ENCODE results near the gene FAAH2.
"Not testable (repeated sequence)": the region's sequence is repeated elsewhere in the genome, so short reads cannot be mapped to it uniquely, and the experiment has no call there.

FAAH2 gene

GRCh38 chrX:57353472-57354132 is 67.1 kb downstream of the FAAH2 start:
- H3K9me3 Mint-ChIP-seq: no peaks in the 10 kb centered on the region
- no peaks in the 10 kb centered on the region for H3K27me3 Mint-ChIP-seq
- no peak overlapping the region for H3K27ac Mint-ChIP-seq
- H3K4me1 Mint-ChIP-seq: no peaks in the 10 kb centered on the region
- H3K36me3 Mint-ChIP-seq: peaks cover 21% of the 10 kb centered on the region
- H3K4me3 Mint-ChIP-seq: no peak overlapping the region

- no peaks in the 10 kb centered on the region for H3K27me3 Mint-ChIP-seq
- H3K27ac Mint-ChIP-seq: no peak overlapping the region
- H3K9me3 Mint-ChIP-seq: no peaks in the 10 kb centered on the region
- peaks cover 14% of the 10 kb centered on the region for H3K4me1 Mint-ChIP-seq
- no peak overlapping the region for H3K4me3 Mint-ChIP-seq
- H3K36me3 Mint-ChIP-seq: peaks cover 35% of the 10 kb centered on the region
Observed at GRCh38 chrX:57364145-57364544, 77.6 kb downstream of the FAAH2 start.

GRCh38 chrX:57366430-57366829 is 79.9 kb downstream of the FAAH2 start:
- H3K4me1 Mint-ChIP-seq: peaks cover 14% of the 10 kb centered on the region
- H3K27me3 Mint-ChIP-seq: no peaks in the 10 kb centered on the region
- no peak overlapping the region for H3K4me3 Mint-ChIP-seq
- H3K9me3 Mint-ChIP-seq: no peaks in the 10 kb centered on the region
- no peak overlapping the region for H3K27ac Mint-ChIP-seq
- H3K36me3 Mint-ChIP-seq: peaks cover 29% of the 10 kb centered on the region

DNA sequence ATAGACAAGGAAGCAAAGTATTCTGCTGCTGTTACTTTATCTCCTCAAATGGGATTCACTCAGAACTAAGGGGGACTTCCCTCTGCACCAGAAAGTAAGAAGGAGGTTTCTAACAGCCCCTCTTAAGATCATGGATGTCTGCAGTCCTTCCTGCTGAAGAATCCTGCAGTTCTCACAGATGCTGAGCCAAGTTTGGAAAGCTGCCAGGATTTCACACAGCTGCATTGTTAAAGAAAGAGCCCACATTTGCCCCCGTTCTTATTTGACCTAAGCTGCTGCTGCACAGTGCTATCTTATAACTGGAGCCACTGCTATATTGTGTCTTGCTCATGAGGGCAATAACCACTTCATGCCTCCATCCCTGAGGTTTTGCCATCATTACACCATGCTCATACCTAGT is 81.1 kb downstream of the FAAH2 start:
- peaks cover 10% of the 10 kb centered on the region for H3K4me1 Mint-ChIP-seq
- no peaks in the 10 kb centered on the region for H3K27me3 Mint-ChIP-seq
- H3K9me3 Mint-ChIP-seq: no peaks in the 10 kb centered on the region
- H3K4me3 Mint-ChIP-seq: no peak overlapping the region
- H3K27ac Mint-ChIP-seq: no peak overlapping the region
- peaks cover 25% of the 10 kb centered on the region for H3K36me3 Mint-ChIP-seq

GRCh38 chrX:57368158-57368557 is 81.7 kb downstream of the FAAH2 start:
- Mint-ChIP-seq H3K36me3 (peaks cover 25% of the 10 kb centered on the region), H3K4me1 (peaks cover 9% of the 10 kb centered on the region), H3K9me3 (no peaks in the 10 kb centered on the region), H3K27me3 (no peaks in the 10 kb centered on the region), H3K4me3 (no peak overlapping the region), H3K27ac (no peak overlapping the region)

DNA sequence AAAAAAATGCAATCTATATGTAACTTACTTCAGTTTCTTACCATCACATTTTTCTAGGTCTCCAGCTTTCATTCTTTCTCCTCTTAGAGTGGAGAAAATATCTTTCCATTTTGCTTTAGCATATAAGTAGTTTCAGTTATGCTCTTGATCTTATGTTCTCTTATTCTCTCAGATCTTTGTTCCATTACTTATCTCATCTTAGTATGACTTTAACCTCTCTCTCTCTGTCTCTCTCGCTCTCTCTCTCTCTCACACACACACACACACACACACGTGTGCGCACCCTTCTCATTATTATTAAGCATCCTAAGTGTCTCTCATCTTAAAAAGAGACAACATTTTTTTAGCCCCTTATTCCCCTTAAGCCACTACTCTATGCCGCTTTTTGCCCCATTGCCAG is 92.8 kb downstream of the FAAH2 start:
- H3K9me3 Mint-ChIP-seq: peaks cover 7% of the 10 kb centered on the region
- no peak overlapping the region for H3K4me3 Mint-ChIP-seq
- peaks cover 28% of the 10 kb centered on the region for H3K36me3 Mint-ChIP-seq
- peaks cover 7% of the 10 kb centered on the region for H3K4me1 Mint-ChIP-seq
- peak overlapping the region; percentile 85 for H3K27ac Mint-ChIP-seq
- H3K27me3 Mint-ChIP-seq: no peaks in the 10 kb centered on the region

- Mint-ChIP-seq H3K9me3 (peaks cover 7% of the 10 kb centered on the region), H3K36me3 (peaks cover 27% of the 10 kb centered on the region), H3K4me3 (no peak overlapping the region), H3K27me3 (no peaks in the 10 kb centered on the region), H3K4me1 (peaks cover 7% of the 10 kb centered on the region), H3K27ac (no peak overlapping the region)
Observed at GRCh38 chrX:57380026-57380796, 93.7 kb downstream of the FAAH2 start.

- H3K4me3 Mint-ChIP-seq, H3K27ac Mint-ChIP-seq, H3K27me3 Mint-ChIP-seq, H3K4me1 Mint-ChIP-seq, H3K9me3 Mint-ChIP-seq: not testable (repeated sequence)
- peaks cover 29% of the 10 kb centered on the region for H3K36me3 Mint-ChIP-seq
Observed at GRCh38 chrX:57394162-57394561, 107.7 kb downstream of the FAAH2 start.

GRCh38 chrX:57403191-57403590 is 116.7 kb downstream of the FAAH2 start:
- H3K4me1 Mint-ChIP-seq, H3K27ac Mint-ChIP-seq: not testable (repeated sequence)

GRCh38 chrX:57406149-57406548 is 119.6 kb downstream of the FAAH2 start:
- H3K4me3 Mint-ChIP-seq: no peak overlapping the region
- H3K4me1 Mint-ChIP-seq: no peaks in the 10 kb centered on the region

More at GRCh38 chrX:57403191-57403590, 116.7 kb downstream of the FAAH2 start:
- peaks cover 16% of the 10 kb centered on the region for H3K36me3 Mint-ChIP-seq
- H3K4me3 Mint-ChIP-seq, H3K27me3 Mint-ChIP-seq, H3K9me3 Mint-ChIP-seq: not testable (repeated sequence)

GRCh38 chrX:57417827-57418226 is 131.3 kb downstream of the FAAH2 start:
- Mint-ChIP-seq H3K4me1 (peaks cover 5% of the 10 kb centered on the region), H3K9me3 (peaks cover 5% of the 10 kb centered on the region), H3K4me3 (no peak overlapping the region), H3K27ac (no peak overlapping the region), H3K27me3 (no peaks in the 10 kb centered on the region), H3K36me3 (peaks cover 19% of the 10 kb centered on the region)

More at GRCh38 chrX:57406149-57406548, 119.6 kb downstream of the FAAH2 start:
- H3K27ac Mint-ChIP-seq: peak overlapping the region; percentile 35
- H3K9me3 Mint-ChIP-seq: peaks cover 6% of the 10 kb centered on the region
- peaks cover 19% of the 10 kb centered on the region for H3K36me3 Mint-ChIP-seq
- no peaks in the 10 kb centered on the region for H3K27me3 Mint-ChIP-seq

- H3K36me3 Mint-ChIP-seq: peaks cover 3% of the 10 kb centered on the region
- H3K9me3 Mint-ChIP-seq: no peaks in the 10 kb centered on the region
- H3K4me3 Mint-ChIP-seq: no peak overlapping the region
- H3K27ac Mint-ChIP-seq: no peak overlapping the region
- H3K27me3 Mint-ChIP-seq: no peaks in the 10 kb centered on the region
- H3K4me1 Mint-ChIP-seq: no peaks in the 10 kb centered on the region
Observed at GRCh38 chrX:57422289-57422688, 135.8 kb downstream of the FAAH2 start.

DNA sequence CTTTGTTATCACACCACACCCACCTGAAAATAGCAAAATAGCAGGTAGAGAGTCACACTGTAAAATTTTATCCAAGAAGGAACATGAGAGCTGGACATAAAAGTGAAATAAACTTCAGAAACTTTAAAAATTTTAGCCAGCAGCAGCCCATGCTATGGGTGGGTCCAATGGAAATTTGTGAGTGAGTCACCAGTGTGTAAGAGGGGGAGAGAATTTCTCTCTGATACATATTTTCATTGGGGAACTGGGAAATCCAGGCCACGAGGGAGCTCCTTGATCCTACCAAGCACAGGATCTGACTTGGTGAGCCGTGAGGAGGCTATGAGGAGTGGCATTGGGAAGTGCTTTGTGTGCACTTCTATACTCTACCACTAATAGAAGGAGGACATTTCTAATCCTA is 136.3 kb downstream of the FAAH2 start:
- H3K4me3 Mint-ChIP-seq: no peak overlapping the region
- no peaks in the 10 kb centered on the region for H3K4me1 Mint-ChIP-seq

GRCh38 chrX:57445076-57445475 is 158.6 kb downstream of the FAAH2 start:
- Mint-ChIP-seq H3K27me3 (no peaks in the 10 kb centered on the region), H3K4me1 (no peaks in the 10 kb centered on the region), H3K4me3 (no peak overlapping the region), H3K36me3 (peaks cover 14% of the 10 kb centered on the region), H3K27ac (no peak overlapping the region), H3K9me3 (no peaks in the 10 kb centered on the region)

More for the DNA sequence above, 136.3 kb downstream of the FAAH2 start:
- Mint-ChIP-seq H3K27ac (no peak overlapping the region), H3K27me3 (no peaks in the 10 kb centered on the region), H3K36me3 (peaks cover 3% of the 10 kb centered on the region), H3K9me3 (no peaks in the 10 kb centered on the region)

- no peaks in the 10 kb centered on the region for H3K27me3 Mint-ChIP-seq
Observed at GRCh38 chrX:57445832-57446231, 159.3 kb downstream of the FAAH2 start.

GRCh38 chrX:57447856-57448255 is 161.3 kb downstream of the FAAH2 start:
- no peaks in the 10 kb centered on the region for H3K27me3 Mint-ChIP-seq
- H3K36me3 Mint-ChIP-seq: peaks cover 18% of the 10 kb centered on the region
- no peaks in the 10 kb centered on the region for H3K9me3 Mint-ChIP-seq
- no peak overlapping the region for H3K4me3 Mint-ChIP-seq
- no peaks in the 10 kb centered on the region for H3K4me1 Mint-ChIP-seq
- no peak overlapping the region for H3K27ac Mint-ChIP-seq

More at GRCh38 chrX:57445832-57446231, 159.3 kb downstream of the FAAH2 start:
- Mint-ChIP-seq H3K9me3 (no peaks in the 10 kb centered on the region), H3K36me3 (peaks cover 14% of the 10 kb centered on the region), H3K4me3 (no peak overlapping the region), H3K27ac (no peak overlapping the region), H3K4me1 (no peaks in the 10 kb centered on the region)
